ENCODE data around the gene PMM1.

Gene PMM1

GRCh38 chr22:41564563-41564962 lies 25.1 kb downstream of the PMM1 start:
- no peak for TF ChIP-seq EZH2phosphoT487 (IDR thresholded peaks at IDR 0.05; ENCODE audit: borderline replicate concordance, low read length)
- TF ChIP-seq, protein P1, sequence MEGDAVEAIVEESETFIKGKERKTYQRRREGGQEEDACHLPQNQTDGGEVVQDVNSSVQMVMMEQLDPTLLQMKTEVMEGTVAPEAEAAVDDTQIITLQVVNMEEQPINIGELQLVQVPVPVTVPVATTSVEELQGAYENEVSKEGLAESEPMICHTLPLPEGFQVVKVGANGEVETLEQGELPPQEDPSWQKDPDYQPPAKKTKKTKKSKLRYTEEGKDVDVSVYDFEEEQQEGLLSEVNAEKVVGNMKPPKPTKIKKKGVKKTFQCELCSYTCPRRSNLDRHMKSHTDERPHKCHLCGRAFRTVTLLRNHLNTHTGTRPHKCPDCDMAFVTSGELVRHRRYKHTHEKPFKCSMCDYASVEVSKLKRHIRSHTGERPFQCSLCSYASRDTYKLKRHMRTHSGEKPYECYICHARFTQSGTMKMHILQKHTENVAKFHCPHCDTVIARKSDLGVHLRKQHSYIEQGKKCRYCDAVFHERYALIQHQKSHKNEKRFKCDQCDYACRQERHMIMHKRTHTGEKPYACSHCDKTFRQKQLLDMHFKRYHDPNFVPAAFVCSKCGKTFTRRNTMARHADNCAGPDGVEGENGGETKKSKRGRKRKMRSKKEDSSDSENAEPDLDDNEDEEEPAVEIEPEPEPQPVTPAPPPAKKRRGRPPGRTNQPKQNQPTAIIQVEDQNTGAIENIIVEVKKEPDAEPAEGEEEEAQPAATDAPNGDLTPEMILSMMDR (IDR thresholded peaks at IDR 0.05; ENCODE audit: low read depth, low read length, poor library complexity, severe bottlenecking), result no peak
- H3K79me2 ChIP-seq (ENCODE audit: control insufficient read depth, low read length), result no peaks in the 10 kb centered on the region
- H3K9me3 ChIP-seq (ENCODE audit: control insufficient read depth, insufficient read depth, low read length), result no peaks in the 10 kb centered on the region
- peaks cover 27% of the 10 kb centered on the region for H3K27me3 ChIP-seq (ENCODE audit: control insufficient read depth, low read length)
- H3K4me2 ChIP-seq (ENCODE audit: low read length), result no peak overlapping the region
- no peaks in the 10 kb centered on the region for H3K36me3 ChIP-seq (ENCODE audit: control insufficient read depth, low read length)
- no peak overlapping the region for H3K27ac ChIP-seq (ENCODE audit: low read depth, low read length)
- H3K4me3 ChIP-seq (ENCODE audit: low read length), result no peak overlapping the region
- H3F3A ChIP-seq (ENCODE audit: control insufficient read depth, insufficient read depth), result no peaks in the 10 kb centered on the region
- H3K9me2 ChIP-seq (replicated peaks; ENCODE audit: control insufficient read depth, low read length), result no peaks in the 10 kb centered on the region
- H4K20me1 ChIP-seq (ENCODE audit: control insufficient read depth, insufficient read depth, low read depth, low read length), result no peaks in the 10 kb centered on the region
- no peaks in the 10 kb centered on the region for H3K4me1 ChIP-seq (ENCODE audit: control insufficient read depth, low read length)

DNA sequence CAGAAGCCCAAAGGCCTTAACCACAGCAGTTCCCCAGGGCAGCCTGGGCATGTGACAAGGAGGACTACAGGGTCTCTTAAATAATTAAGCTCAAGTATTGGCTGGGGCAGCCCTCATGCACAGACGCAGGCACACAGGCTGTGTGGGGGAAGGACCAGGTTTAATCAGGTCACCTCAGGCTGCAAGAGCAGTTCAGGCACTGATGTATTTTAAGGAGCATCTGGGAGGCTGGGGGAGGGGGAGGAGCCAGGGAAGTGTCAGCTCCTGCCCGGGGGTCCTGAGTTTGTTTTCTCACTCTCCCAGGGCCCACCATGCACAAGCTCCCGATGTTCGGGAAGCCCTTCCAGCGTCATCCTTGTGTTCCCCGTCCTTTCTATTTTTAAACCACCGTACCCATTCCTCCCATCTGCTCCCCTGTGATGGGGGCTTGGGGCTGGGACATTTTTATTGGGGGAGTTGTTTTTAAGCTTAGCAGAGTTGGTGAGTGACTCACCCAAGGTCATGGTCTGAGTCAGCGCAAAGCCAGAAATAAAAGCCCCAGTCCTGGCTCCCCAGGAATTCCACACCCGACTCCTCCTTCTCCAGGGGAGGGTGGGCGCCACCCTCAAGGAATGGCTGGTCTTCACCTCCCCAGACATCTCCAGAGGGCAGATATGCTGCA lies 26.5 kb downstream of the PMM1 start:
- H3K9me3 ChIP-seq (ENCODE audit: control insufficient read depth, insufficient read depth, low read length), result no peaks in the 10 kb centered on the region
- no peak overlapping the region for H3K4me2 ChIP-seq (ENCODE audit: low read length)
- no peaks in the 10 kb centered on the region for H4K20me1 ChIP-seq (ENCODE audit: control insufficient read depth, insufficient read depth, low read depth, low read length)
- H3F3A ChIP-seq (ENCODE audit: control insufficient read depth, insufficient read depth), result no peaks in the 10 kb centered on the region
- peaks cover 27% of the 10 kb centered on the region for H3K27me3 ChIP-seq (ENCODE audit: control insufficient read depth, low read length)
- no peak overlapping the region for H3K27ac ChIP-seq (ENCODE audit: low read depth, low read length)
- no peaks in the 10 kb centered on the region for H3K4me1 ChIP-seq (ENCODE audit: control insufficient read depth, low read length)
- H3K9me2 ChIP-seq (replicated peaks; ENCODE audit: control insufficient read depth, low read length), result no peaks in the 10 kb centered on the region
- H3K79me2 ChIP-seq (ENCODE audit: control insufficient read depth, low read length), result no peaks in the 10 kb centered on the region
- no peak overlapping the region for H3K4me3 ChIP-seq (ENCODE audit: low read length)
- TF ChIP-seq, protein P1 (IDR thresholded peaks at IDR 0.05; ENCODE audit: low read depth, low read length, poor library complexity, severe bottlenecking), result no peak
- TF ChIP-seq EZH2phosphoT487 (IDR thresholded peaks at IDR 0.05; ENCODE audit: borderline replicate concordance, low read length), result no peak
- no peaks in the 10 kb centered on the region for H3K36me3 ChIP-seq (ENCODE audit: control insufficient read depth, low read length)

- no peak for TF ChIP-seq EZH2phosphoT487 (IDR thresholded peaks at IDR 0.05; ENCODE audit: borderline replicate concordance, low read length)
- TF ChIP-seq, protein P1 (IDR thresholded peaks at IDR 0.05; ENCODE audit: low read depth, low read length, poor library complexity, severe bottlenecking), result no peak
- no peaks in the 10 kb centered on the region for H3K4me1 ChIP-seq (ENCODE audit: control insufficient read depth, low read length)
- H4K20me1 ChIP-seq (ENCODE audit: control insufficient read depth, insufficient read depth, low read depth, low read length), result no peaks in the 10 kb centered on the region
- H3K79me2 ChIP-seq (ENCODE audit: control insufficient read depth, low read length), result no peaks in the 10 kb centered on the region
- no peak overlapping the region for H3K4me2 ChIP-seq (ENCODE audit: low read length)
- peaks cover 29% of the 10 kb centered on the region for H3K27me3 ChIP-seq (ENCODE audit: control insufficient read depth, low read length)
- H3K27ac ChIP-seq (ENCODE audit: low read depth, low read length), result no peak overlapping the region
- H3F3A ChIP-seq (ENCODE audit: control insufficient read depth, insufficient read depth), result no peaks in the 10 kb centered on the region
- no peaks in the 10 kb centered on the region for H3K36me3 ChIP-seq (ENCODE audit: control insufficient read depth, low read length)
- no peaks in the 10 kb centered on the region for H3K9me2 ChIP-seq (replicated peaks; ENCODE audit: control insufficient read depth, low read length)
- H3K9me3 ChIP-seq (ENCODE audit: control insufficient read depth, insufficient read depth, low read length), result no peaks in the 10 kb centered on the region
- H3K4me3 ChIP-seq (ENCODE audit: low read length), result no peak overlapping the region
These were observed 27.2 kb downstream of the PMM1 start for GRCh38 chr22:41562461-41562860.
